DOHH2 (cell line): ENCODE data around the gene TMEM191B.
"Not testable (repeated sequence)": the region's sequence is repeated elsewhere in the genome, so short reads cannot be mapped to it uniquely, and the experiment has no call there.

ENCODE experiments used
- CTCF ChIP-seq: fragments of 200-600 bp; sonication (generic); IDR thresholded peaks from one replicate; pipeline ENCODE4 v1.5.1; 2014; ENCODE audit warnings: antibody characterized with exemption, mild to moderate bottlenecking, low read depth, low read length; ENCODE audit not compliant: poor library complexity, severe bottlenecking
- EZH2phosphoT487 ChIP-seq: fragments of 200-600 bp; sonication (generic); IDR thresholded peaks from 2 replicates; pipeline ENCODE4 v1.6.1; 2017; ENCODE audit warnings: borderline replicate concordance, mild to moderate bottlenecking, antibody characterized with exemption, low read length, moderate library complexity, mixed read lengths

- TF ChIP-seq CTCF, EZH2phosphoT487: not testable (repeated sequence)
These were observed 47.0 kb downstream of the TMEM191B start for GRCh38 chr22:18574555-18574954.
